HL-60 (cell line): ENCODE data around the gene PDZK1.
"Not testable (repeated sequence)": the region's sequence is repeated elsewhere in the genome, so short reads cannot be mapped to it uniquely, and the experiment has no call there.

ENCODE experiments used
- DNase-seq, 2 experiments: peaks; one replicate each; pipeline ENCODE4 v3.0.0-alpha.2; 2010 to 2020; ENCODE audit warnings: low read depth in 1 of 2, low spot score in 1 of 2
- H3K27ac ChIP-seq: fragments of 250-450 bp; sonication (Bioruptor Pico); replicated peaks from 2 replicates; pipeline ENCODE4 v1.5.1; 2020; ENCODE audit warnings: mild to moderate bottlenecking, moderate library complexity
- H3K27me3 ChIP-seq: fragments of 250-450 bp; sonication (Bioruptor Pico); 2 replicates; pipeline ENCODE4 v1.5.1; 2021; ENCODE audit warnings: mild to moderate bottlenecking, moderate library complexity; ENCODE audit not compliant: insufficient read depth, poor library complexity, severe bottlenecking
- H3K4me3 ChIP-seq: replicated peaks from 2 replicates; pipeline ENCODE4 v1.5.1; 2011; ENCODE audit warnings: mild to moderate bottlenecking, control low read depth, low read length; ENCODE audit not compliant: insufficient read depth
- GABPA ChIP-seq: IDR thresholded peaks from 2 replicates; pipeline ENCODE4 v1.6.1; 2012; ENCODE audit warnings: low read depth
- POLR2AphosphoS5 ChIP-seq: IDR thresholded peaks from 2 replicates; pipeline ENCODE4 v1.6.1; 2012; ENCODE audit warnings: low read depth
- SPI1 ChIP-seq: IDR thresholded peaks from 2 replicates; pipeline ENCODE4 v1.6.1; 2012; ENCODE audit warnings: low read depth, mild to moderate bottlenecking, borderline replicate concordance
- TF ChIP-seq, protein P1 (sequence below): IDR thresholded peaks from 2 replicates; pipeline ENCODE4 v1.6.1; 2012; ENCODE audit warnings: low read depth; ENCODE audit not compliant: insufficient replicate concordance
- TF ChIP-seq, protein P2 (sequence below): IDR thresholded peaks from one replicate; pipeline ENCODE4 v1.5.1; 2011; ENCODE audit warnings: low read length, control low read depth, inconsistent platforms; ENCODE audit not compliant: insufficient read depth

Gene PDZK1

DNA sequence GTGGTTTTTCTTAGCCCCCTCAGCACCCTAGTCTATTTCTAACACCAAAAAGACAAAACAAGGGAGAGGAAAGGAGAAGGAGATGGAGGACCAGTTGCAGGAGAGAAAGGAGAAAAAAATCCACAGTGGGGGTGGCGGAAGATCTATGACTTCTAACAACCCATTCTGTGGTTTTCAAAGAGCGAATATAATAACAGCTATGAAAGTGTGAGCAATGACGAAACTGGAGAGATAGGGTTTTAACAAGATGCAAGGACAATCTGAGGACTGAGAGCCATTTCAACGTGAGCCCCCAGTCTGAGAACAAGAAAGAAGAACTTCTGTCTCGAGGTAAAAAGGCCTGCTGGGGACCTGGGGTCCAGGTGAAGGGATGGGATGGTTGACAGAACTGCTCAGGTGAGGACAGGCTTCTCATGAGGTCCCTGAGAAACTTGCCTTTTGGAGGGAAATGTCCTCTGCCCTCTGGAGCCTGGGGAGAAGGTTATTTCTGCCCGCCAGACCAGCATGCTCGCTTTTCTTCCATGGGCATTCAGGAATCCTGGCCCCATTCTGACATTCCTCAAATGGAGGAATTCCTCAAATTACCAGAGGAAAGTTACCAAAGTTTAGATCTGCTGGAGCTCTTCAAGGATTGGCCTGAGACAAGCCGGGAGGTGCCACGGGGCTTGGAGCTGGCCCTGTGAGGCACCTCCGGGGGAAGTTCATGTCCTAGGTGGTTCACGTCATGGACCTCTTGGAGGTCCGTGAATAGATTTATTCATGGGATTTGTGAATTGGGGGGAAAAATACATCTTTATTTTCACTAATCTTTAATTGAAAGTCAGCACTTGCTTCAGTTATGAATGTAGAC is 12.3 kb upstream of the PDZK1 start, which contains the start of gene CD160:
Gene CD160 (plus strand): TSS at position 270 of the 850 bp plus-strand sequence. CDS start 8,829 bp downstream, outside the sequence.
- no peak for DNase-seq
- TF ChIP-seq, protein P1, sequence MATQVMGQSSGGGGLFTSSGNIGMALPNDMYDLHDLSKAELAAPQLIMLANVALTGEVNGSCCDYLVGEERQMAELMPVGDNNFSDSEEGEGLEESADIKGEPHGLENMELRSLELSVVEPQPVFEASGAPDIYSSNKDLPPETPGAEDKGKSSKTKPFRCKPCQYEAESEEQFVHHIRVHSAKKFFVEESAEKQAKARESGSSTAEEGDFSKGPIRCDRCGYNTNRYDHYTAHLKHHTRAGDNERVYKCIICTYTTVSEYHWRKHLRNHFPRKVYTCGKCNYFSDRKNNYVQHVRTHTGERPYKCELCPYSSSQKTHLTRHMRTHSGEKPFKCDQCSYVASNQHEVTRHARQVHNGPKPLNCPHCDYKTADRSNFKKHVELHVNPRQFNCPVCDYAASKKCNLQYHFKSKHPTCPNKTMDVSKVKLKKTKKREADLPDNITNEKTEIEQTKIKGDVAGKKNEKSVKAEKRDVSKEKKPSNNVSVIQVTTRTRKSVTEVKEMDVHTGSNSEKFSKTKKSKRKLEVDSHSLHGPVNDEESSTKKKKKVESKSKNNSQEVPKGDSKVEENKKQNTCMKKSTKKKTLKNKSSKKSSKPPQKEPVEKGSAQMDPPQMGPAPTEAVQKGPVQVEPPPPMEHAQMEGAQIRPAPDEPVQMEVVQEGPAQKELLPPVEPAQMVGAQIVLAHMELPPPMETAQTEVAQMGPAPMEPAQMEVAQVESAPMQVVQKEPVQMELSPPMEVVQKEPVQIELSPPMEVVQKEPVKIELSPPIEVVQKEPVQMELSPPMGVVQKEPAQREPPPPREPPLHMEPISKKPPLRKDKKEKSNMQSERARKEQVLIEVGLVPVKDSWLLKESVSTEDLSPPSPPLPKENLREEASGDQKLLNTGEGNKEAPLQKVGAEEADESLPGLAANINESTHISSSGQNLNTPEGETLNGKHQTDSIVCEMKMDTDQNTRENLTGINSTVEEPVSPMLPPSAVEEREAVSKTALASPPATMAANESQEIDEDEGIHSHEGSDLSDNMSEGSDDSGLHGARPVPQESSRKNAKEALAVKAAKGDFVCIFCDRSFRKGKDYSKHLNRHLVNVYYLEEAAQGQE: no peak
- TF ChIP-seq SPI1 (no peak), POLR2AphosphoS5 (no peak), GABPA (no peak)
- TF ChIP-seq, protein P2, sequence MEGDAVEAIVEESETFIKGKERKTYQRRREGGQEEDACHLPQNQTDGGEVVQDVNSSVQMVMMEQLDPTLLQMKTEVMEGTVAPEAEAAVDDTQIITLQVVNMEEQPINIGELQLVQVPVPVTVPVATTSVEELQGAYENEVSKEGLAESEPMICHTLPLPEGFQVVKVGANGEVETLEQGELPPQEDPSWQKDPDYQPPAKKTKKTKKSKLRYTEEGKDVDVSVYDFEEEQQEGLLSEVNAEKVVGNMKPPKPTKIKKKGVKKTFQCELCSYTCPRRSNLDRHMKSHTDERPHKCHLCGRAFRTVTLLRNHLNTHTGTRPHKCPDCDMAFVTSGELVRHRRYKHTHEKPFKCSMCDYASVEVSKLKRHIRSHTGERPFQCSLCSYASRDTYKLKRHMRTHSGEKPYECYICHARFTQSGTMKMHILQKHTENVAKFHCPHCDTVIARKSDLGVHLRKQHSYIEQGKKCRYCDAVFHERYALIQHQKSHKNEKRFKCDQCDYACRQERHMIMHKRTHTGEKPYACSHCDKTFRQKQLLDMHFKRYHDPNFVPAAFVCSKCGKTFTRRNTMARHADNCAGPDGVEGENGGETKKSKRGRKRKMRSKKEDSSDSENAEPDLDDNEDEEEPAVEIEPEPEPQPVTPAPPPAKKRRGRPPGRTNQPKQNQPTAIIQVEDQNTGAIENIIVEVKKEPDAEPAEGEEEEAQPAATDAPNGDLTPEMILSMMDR: no peak
- Histone ChIP-seq H3K27ac (no peak within 1 kb of the TSS), H3K27me3 (no peaks in the 10 kb centered on the region), H3K4me3 (no peak within 1 kb of the TSS)

DNA sequence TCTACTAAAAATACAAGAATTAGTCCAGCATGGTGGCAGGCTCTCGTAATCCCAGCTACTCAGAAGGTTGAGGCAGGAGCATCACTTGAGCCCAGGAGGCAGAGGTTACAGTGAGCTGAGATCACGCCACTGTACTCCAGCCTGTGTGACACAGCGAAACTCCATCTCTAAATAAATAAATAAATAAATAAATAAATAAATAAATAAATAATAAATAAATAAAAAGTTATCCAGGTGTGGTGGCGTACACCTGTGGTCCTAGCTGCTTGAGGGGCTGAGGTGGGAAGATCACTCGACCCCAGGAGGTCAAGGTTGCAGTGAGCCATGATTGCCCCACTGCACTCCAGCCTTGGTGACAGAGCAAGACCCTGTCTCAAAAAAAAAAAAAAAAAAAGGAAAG is 11.3 kb upstream of the PDZK1 start:
- not testable (repeated sequence) for H3K4me3 ChIP-seq, H3K27ac ChIP-seq, DNase-seq, H3K27me3 ChIP-seq

DNA sequence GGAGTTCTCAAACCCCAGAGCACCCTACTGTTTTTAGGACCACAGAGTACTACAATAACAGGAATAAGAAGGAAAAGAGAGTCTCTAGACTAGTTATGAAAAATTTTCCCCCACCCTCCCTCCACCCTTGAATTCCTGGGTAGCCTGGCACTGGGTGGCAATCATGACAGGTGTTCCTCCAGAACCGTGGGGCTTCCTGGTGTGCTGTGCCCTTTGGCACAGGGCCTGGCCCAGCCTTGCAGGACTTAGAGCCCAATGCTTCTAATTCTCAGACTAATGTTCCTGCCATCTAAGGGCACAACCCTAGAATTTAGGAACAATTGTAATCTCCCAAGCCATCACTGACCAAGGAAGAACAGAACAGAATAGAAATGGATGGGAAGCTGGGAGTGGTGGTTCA is 10.7 kb upstream of the PDZK1 start:
- no peak overlapping the region for H3K27ac ChIP-seq
- H3K27me3 ChIP-seq: no peaks in the 10 kb centered on the region
- TF ChIP-seq SPI1: no peak
- no peak overlapping the region for H3K4me3 ChIP-seq
- DNase-seq: no peak

DNA sequence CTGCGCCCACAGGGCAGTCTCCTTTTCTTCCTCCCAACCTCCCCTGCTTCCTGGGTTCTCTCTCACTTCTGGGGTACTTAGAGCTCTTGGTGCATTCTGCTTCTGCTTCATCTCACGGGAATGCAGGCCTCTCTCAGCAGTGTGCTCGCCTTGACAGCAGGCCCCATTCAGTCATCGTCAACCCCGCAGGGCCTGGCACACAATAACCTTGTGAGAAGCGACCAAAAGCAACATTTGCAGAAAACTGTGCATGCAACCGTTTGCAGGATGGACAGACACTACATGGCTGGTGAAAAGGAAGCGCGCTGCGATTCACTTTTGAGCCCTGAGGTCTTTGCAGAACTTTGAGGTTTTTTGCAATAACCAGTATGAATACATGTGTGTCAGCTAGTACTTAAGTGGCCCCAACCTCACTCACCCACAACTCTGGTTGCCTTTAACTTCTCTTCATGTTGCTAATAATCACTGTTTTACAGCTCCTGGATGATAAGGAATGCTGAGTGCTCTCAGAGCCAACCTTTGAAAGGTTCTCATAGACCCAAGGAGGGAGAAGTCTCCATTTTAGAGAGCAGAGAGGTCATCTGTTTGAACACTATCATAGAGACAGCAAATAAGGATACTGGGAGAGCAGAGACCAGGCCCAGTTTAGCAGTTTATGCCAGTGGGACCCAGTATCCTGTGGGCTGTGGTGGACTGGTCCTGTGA is 9.6 kb upstream of the PDZK1 start:
- Histone ChIP-seq H3K27ac (peak overlapping the region; percentile 13), H3K4me3 (no peak overlapping the region), H3K27me3 (no peaks in the 10 kb centered on the region)
- DNase-seq: peak; percentile 5 to 64
- TF ChIP-seq, protein P1: no peak
- TF ChIP-seq SPI1 (no peak), GABPA (no peak), POLR2AphosphoS5 (no peak)
- TF ChIP-seq, protein P2: no peak
